H1 (cell line): ENCODE measurements around the gene CTNNA3.

Experiments
- ATF2 ChIP-seq: IDR thresholded peaks from 2 replicates; pipeline ENCODE4 v1.6.1; 2012; ENCODE audit warnings: low read length, inconsistent platforms
- CTCF ChIP-seq, 3 experiments: IDR thresholded peaks; 1 replicate in 2 of 3; 2 replicates in 1 of 3; pipeline versions ENCODE4 v1.5.1 to v1.6.1; 2011; ENCODE audit warnings: low read length in 3 of 3, mild to moderate bottlenecking in 3 of 3, inconsistent platforms in 2 of 3, low read depth in 1 of 3, moderate library complexity in 1 of 3; ENCODE audit not compliant: insufficient read depth in 1 of 3; ENCODE audit errors: control extremely low read depth in 1 of 3
- MAFK ChIP-seq: IDR thresholded peaks from 2 replicates; pipeline ENCODE4 v1.6.1; 2012; ENCODE audit warnings: low read depth, mild to moderate bottlenecking, improper control_type of control experiment, low read length
- NANOG ChIP-seq: IDR thresholded peaks from 2 replicates; pipeline ENCODE4 v1.6.1; 2011; ENCODE audit warnings: low read length, low read depth, mild to moderate bottlenecking, inconsistent platforms; ENCODE audit not compliant: insufficient read depth, poor library complexity, severe bottlenecking
- NRF1 ChIP-seq: IDR thresholded peaks from 2 replicates; pipeline ENCODE4 v1.6.1; 2011; ENCODE audit warnings: mild to moderate bottlenecking, low read depth, low read length, improper control_type of control experiment
- POLR2A ChIP-seq, 2 experiments: IDR thresholded peaks; 1 replicate in 1 of 2; 2 replicates in 1 of 2; pipeline ENCODE4 v1.6.1; 2011; ENCODE audit warnings: low read depth in 2 of 2, low read length in 2 of 2, mild to moderate bottlenecking in 2 of 2; ENCODE audit errors: control extremely low read depth in 1 of 2
- POLR2AphosphoS5 ChIP-seq: IDR thresholded peaks from 2 replicates; pipeline ENCODE4 v1.6.1; 2011; ENCODE audit warnings: low read depth, low read length
- RBBP5 ChIP-seq: IDR thresholded peaks from 2 replicates; pipeline ENCODE4 v1.7.1; 2012; ENCODE audit warnings: low read depth, mild to moderate bottlenecking, inconsistent platforms, low read length, moderate library complexity, borderline replicate concordance
- SIN3A ChIP-seq, 2 experiments: IDR thresholded peaks in 1 of 2; conservative IDR thresholded peaks in 1 of 2; 2 replicates each; pipeline ENCODE4 v1.6.1; 2011 to 2012; ENCODE audit warnings: low read length in 2 of 2, improper control_type of control experiment in 1 of 2, low read depth in 1 of 2, mild to moderate bottlenecking in 1 of 2
- SP1 ChIP-seq: IDR thresholded peaks from 2 replicates; pipeline ENCODE4 v1.6.1; 2011; ENCODE audit warnings: low read depth, low read length
- SP4 ChIP-seq: IDR thresholded peaks from 2 replicates; pipeline ENCODE4 v1.6.1; 2012; ENCODE audit warnings: low read length, inconsistent platforms
- TEAD4 ChIP-seq: IDR thresholded peaks from 2 replicates; pipeline ENCODE4 v1.6.1; 2012; ENCODE audit warnings: low read depth, low read length, inconsistent platforms, mixed read lengths

GRCh38 chr10:66301078-66301477, 1394.9 kb downstream of the CTNNA3 start:
- TF ChIP-seq CTCF (IDR thresholded peaks at IDR 0.05; ENCODE audit: control extremely low read depth in 1 of 3, insufficient read depth in 1 of 3, low read depth in 1 of 3, low read length in 3 of 3), result no peak
- no peak for TF ChIP-seq NRF1
- no peak for TF ChIP-seq SP1
- TF ChIP-seq SP4, result no peak
- no peak for TF ChIP-seq MAFK
- no peak for TF ChIP-seq RBBP5
- no peak for TF ChIP-seq POLR2AphosphoS5
- no peak for TF ChIP-seq POLR2A (IDR thresholded peaks at IDR 0.05; ENCODE audit: control extremely low read depth in 1 of 2, low read depth in 2 of 2, low read length in 2 of 2)
- no peak for TF ChIP-seq TEAD4
- no peak for TF ChIP-seq ATF2
- no peak for TF ChIP-seq NANOG
- no peak for TF ChIP-seq SIN3A (conservative IDR thresholded peaks at IDR 0.05 in 1 of 2, IDR thresholded peaks at IDR 0.05 in 1 of 2; ENCODE audit: low read depth in 1 of 2, low read length in 2 of 2)
